Fibroblast of skin of scalp (primary cell): ENCODE data around the gene ZNF503.
"Not testable (repeated sequence)": the region's sequence is repeated elsewhere in the genome, so short reads cannot be mapped to it uniquely, and the experiment has no call there.

Experiments used
- DNase-seq: peaks from one replicate; pipeline ENCODE4 v3.0.0-alpha.2; 2013

Gene ZNF503

GRCh38 chr10:75395066-75395931 lies 6.3 kb downstream of the ZNF503 start:
- DNase-seq: peak; percentile 68

GRCh38 chr10:75394221-75394620 lies 7.3 kb downstream of the ZNF503 start:
- DNase-seq: no peak

- DNase-seq: no peak
These were observed 8.8 kb downstream of the ZNF503 start for GRCh38 chr10:75392744-75393143.

GRCh38 chr10:75392271-75392670 lies 9.3 kb downstream of the ZNF503 start:
- DNase-seq: no peak

GRCh38 chr10:75390178-75390577 lies 11.4 kb downstream of the ZNF503 start:
- no peak for DNase-seq

GRCh38 chr10:75388082-75388481 lies 13.5 kb downstream of the ZNF503 start:
- no peak for DNase-seq

DNA sequence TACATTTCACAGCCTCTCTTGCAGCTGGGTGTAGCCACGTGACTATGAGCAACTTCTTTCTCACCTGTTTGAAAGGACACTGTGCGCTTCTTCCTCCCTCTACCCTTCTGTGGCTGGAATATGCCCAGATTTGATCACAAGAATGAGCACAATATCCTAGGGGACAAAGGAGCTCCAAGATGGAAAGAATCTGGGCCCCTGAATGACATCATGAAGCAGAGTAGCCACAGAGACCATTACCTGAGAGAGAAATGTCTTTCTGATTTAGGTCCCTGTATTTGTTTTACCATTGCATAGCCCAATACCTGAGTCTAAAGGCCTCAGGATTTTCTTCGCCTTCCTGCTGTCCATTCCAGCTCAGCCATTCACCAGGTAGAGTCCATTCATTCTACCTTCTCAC lies 15.4 kb downstream of the ZNF503 start:
- DNase-seq: no peak

DNA sequence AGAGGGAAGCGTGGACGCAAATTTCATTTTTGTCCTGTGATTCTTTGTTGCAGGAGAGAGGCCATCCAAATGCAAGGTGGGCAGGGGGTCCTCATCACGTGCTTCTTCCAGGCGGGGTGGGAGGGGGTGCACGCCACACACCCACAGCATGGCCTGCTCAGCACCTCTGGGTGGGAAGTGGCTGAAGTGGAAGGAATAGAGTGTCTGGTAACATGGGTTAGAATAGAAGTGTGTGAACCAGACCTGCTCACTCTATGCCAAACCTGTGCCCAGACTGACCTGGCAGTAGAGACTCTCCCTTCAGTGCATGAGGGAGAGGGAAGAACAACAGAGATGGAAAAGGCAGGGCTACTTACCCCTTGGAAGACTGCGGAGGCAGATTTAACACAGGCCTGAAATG lies 21.7 kb downstream of the ZNF503 start:
- DNase-seq: no peak

GRCh38 chr10:75379212-75379724 lies 22.3 kb downstream of the ZNF503 start:
- DNase-seq: no peak

GRCh38 chr10:75378379-75378778 lies 23.2 kb downstream of the ZNF503 start:
- no peak for DNase-seq

DNA sequence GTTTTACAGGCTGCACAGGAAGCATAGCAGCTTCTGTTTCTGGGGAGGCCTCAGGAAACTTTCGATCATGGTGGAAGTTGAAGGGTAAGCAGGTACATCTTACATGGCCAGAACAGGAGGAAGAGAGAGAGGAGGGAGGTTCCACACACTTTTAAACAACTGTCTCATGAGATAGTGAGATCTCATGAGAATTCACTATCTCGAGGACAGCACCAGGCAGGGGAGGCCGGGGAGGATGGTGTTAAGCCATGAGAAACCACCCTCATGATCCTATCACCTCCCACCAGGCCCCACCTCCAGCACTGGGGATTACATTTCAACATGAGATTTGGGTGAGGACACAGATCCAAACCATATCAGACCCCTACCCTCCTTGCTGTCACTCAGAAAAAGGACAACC lies 23.7 kb downstream of the ZNF503 start:
- DNase-seq: no peak

DNA sequence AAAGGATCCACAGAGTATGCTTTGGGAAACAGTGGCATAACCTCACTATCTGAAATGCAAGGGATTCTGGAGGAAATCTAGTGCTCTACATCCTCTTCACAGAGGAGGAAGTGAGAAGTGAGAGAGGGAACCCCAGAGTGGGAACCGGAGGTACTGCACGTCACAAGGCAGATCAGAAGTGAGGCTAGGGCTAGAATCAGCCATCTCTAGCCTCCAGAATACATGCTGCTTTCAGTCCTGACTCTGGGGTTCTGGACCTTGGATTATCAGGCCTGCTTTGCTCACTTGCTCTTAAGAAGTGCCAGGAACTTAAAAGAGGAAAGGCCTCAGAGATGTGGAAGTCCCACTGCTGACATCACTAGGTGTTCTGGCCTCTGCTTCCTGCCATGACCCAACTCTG lies 25.7 kb downstream of the ZNF503 start:
- DNase-seq: no peak

GRCh38 chr10:75371010-75371409 lies 30.6 kb downstream of the ZNF503 start:
- DNase-seq: no peak

GRCh38 chr10:75369838-75370237 lies 31.7 kb downstream of the ZNF503 start:
- DNase-seq: not testable (repeated sequence)

DNA sequence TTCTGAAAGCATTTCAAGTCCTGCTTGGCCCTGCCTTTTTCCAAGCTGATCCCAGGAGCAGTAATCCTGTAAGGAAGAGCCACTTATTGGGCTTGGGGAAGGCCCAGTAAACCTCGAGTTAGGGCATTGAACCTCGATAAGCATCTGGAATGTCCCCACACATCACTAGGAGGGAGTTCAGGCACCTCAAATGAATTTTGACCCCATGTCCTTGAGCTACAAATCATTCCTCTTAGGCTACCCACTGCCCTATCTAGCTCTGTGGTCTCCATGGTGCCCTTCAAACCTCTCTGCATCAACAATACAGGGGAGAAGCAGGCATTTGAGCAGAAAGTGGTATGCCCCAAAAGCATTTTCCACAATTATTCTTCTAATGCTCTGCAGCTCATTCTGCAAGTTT lies 33.7 kb downstream of the ZNF503 start:
- DNase-seq: no peak

- DNase-seq: no peak
These were observed 34.5 kb downstream of the ZNF503 start for GRCh38 chr10:75367021-75367487.

- DNase-seq: no peak
These were observed 38.1 kb downstream of the ZNF503 start for GRCh38 chr10:75363431-75363830.

DNA sequence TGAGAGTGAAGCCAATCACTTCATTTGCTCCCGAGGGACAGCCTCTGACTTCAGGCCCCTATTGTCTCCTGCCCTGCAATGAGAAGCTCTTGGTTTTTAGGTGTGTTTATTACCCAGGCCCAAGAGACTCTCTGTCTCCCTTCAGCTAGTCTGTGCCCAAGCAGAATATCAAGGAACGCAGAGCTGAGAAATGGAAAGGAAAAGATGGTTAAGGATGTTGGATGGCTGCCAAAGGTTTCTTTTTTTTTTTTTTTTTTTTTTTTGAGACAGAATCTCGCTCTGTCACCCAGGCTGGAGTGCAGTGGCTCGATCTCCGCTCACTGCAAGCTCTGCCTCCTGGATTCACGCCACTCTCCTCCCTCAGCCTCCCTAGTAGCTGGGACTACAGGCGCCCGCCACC lies 41.7 kb downstream of the ZNF503 start:
- DNase-seq: peak; percentile 13

DNA sequence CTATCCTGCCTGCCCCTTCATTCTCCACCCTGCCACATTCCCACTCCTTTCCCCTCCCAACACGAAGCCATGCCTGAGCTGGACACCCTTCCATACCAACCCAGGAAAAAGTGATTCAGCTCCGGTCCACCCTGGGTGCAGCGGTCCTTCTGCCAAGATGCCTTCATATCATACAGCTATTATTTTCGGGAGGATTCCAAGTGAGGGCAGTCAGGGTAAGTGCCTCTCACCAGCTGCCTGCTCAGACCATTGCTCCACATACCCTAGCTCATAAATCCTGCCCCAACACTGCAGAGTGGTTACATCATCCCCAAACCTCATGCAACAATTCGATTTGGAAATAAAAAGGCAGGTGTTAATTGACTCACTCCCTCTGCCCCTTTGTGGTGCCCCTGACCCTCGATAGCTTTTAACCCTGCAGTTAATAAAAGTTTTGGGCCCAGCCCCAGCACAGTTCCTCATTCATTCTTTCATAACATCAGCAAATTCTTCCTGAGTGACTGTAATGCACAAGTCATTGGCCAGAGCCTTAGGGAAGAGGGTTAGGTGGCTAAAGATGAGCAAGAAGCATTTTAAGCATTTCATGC lies 42.6 kb downstream of the ZNF503 start:
- DNase-seq: peak; percentile 90

- DNase-seq: no peak
These were observed 43.4 kb downstream of the ZNF503 start for GRCh38 chr10:75358132-75358531.

- DNase-seq: no peak
These were observed 44.1 kb downstream of the ZNF503 start for GRCh38 chr10:75357500-75357899.

DNA sequence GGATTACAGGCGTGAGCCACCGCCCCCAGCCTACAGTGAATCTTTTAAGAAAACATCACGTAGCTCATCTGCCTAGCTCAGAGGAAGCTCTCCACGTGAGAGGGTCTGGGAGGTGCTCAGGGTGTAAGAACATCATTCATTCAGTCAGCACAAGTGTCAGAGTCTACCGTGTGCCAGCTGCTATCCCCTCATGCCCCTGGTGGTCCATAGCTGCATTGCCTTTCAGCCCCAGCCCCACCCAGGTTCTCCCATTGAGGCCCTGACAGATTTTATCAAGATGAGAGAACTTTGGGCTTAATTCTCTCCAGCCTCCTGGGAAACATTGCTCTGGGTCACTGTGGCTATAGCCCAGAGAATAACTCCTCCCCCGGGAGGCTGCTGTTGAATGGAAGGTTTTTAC lies 45.1 kb downstream of the ZNF503 start:
- DNase-seq: no peak

DNA sequence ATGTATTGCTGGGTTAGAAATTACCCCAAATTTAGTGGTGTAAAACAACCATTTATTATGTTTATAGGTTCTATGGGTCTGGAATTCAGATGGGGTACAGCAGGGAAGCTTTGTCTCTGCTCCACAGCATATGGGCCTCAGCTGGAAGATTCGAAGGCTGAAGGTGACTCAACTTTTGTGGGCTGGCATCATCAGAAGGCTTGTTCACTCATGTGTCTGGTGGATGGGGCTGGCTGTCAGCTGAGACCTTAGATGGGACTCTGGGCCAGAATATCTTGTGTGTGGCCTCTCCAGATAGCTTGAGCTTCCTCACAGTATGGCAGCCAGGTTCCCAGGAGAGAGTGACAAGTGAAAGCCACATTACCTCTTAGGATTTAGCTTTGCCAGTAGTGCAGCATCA lies 45.9 kb downstream of the ZNF503 start:
- no peak for DNase-seq

DNA sequence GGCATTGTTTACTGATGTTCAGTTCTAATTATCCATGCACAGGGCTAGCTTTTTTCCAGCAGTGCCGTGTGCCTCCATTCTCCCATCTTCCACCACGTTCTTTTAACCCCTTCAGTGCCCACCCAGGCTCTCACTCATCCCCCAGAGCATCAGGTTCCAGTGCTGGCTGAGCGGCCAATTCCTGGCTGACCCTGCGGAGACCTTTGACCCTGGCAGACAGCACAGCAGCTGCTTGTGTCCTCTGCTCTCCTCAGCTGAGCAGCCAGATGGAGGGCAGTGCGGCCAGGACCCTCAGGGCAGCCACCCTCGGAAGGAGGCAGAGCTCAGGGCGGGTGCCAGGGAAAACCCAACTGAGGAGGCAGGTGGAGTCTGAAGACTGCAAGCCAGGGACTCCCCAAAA lies 48.4 kb downstream of the ZNF503 start:
- DNase-seq: no peak
